Stimulated activated CD4-positive, alpha-beta T cell treated with anti-CD3 and anti-CD28 coated beads, Interleukin-4, amount 100 ng/mL, for 24 hours (primary cell): ENCODE data around the gene CIDEA.

Experiments
- DNase-seq: peaks from one replicate; pipeline ENCODE4 v3.0.0-alpha.2; 2020

The CIDEA gene

GRCh38 chr18:12276736-12277554 lies 22.8 kb downstream of the CIDEA start:
- DNase-seq = no peak

GRCh38 chr18:12278215-12278671 lies 24.1 kb downstream of the CIDEA start:
- DNase-seq = no peak

- DNase-seq = no peak
Measured at GRCh38 chr18:12278741-12279682, 24.9 kb downstream of the CIDEA start.

- DNase-seq = no peak
Measured at GRCh38 chr18:12279781-12280531, 25.8 kb downstream of the CIDEA start.

GRCh38 chr18:12281861-12282260 lies 27.7 kb downstream of the CIDEA start:
- DNase-seq = no peak

- no peak for DNase-seq
Measured at GRCh38 chr18:12282442-12283039, 28.4 kb downstream of the CIDEA start.

- DNase-seq = no peak
Measured at GRCh38 chr18:12283256-12283655, 29.1 kb downstream of the CIDEA start.

GRCh38 chr18:12283666-12284065 lies 29.5 kb downstream of the CIDEA start:
- no peak for DNase-seq

GRCh38 chr18:12287131-12287681 lies 33.0 kb downstream of the CIDEA start:
- no peak for DNase-seq

GRCh38 chr18:12287684-12288402 lies 33.7 kb downstream of the CIDEA start:
- DNase-seq = no peak

GRCh38 chr18:12288403-12288755 lies 34.2 kb downstream of the CIDEA start:
- no peak for DNase-seq

- no peak for DNase-seq
Measured at GRCh38 chr18:12290086-12290485, 35.9 kb downstream of the CIDEA start.

- no peak for DNase-seq
Measured at GRCh38 chr18:12291161-12291560, 37.0 kb downstream of the CIDEA start.

GRCh38 chr18:12291690-12292089 lies 37.5 kb downstream of the CIDEA start:
- no peak for DNase-seq

- DNase-seq = no peak
Measured at GRCh38 chr18:12293831-12294230, 39.7 kb downstream of the CIDEA start.

GRCh38 chr18:12295389-12296086 lies 41.4 kb downstream of the CIDEA start:
- DNase-seq = no peak

- no peak for DNase-seq
Measured at GRCh38 chr18:12296087-12296403, 41.9 kb downstream of the CIDEA start.

GRCh38 chr18:12296457-12296856 lies 42.3 kb downstream of the CIDEA start:
- DNase-seq = no peak

- DNase-seq = no peak
Measured at GRCh38 chr18:12299862-12300261, 45.7 kb downstream of the CIDEA start.

- no peak for DNase-seq
Measured at GRCh38 chr18:12301263-12302005, 47.3 kb downstream of the CIDEA start.
